Esophagus muscularis mucosa (tissue), 4 donors: ENCODE data around the gene ACD. TPM values are rescaled to one million over a fixed set of nuclear protein-coding genes. Genes with fewer than 3 reads are reported as not detected.
A peak's percentile ranks its signal among the peaks of the same experiment; 100 is the strongest.

Experiments used
- DNase-seq: peaks from one replicate; pipeline ENCODE4 v3.0.0-alpha.2; 2017; ENCODE audit errors: extremely low spot score
- H3K27ac ChIP-seq, 4 donors: fragments of 200-600 bp; sonication (generic); replicated peaks in 1 of 4; 1 replicate in 3 of 4; 2 replicates in 1 of 4; pipeline ENCODE4 v1.5.1; 2016 to 2019; ENCODE audit warnings: mild to moderate bottlenecking in 1 of 4
- H3K27me3 ChIP-seq, 4 donors: fragments of 200-600 bp; sonication (generic); one replicate each; pipeline versions ENCODE4 v1.5.1 to v1.6.0; 2016 to 2019
- H3K36me3 ChIP-seq, 4 donors: fragments of 200-600 bp; sonication (generic); one replicate each; pipeline ENCODE4 v1.5.1; 2016 to 2019
- H3K4me1 ChIP-seq, 4 donors: fragments of 200-600 bp; sonication (generic); one replicate each; pipeline ENCODE4 v1.5.1; 2016 to 2019
- H3K4me3 ChIP-seq, 4 donors: fragments of 200-600 bp; sonication (generic); 1 replicate in 2 of 4; 2 replicates in 2 of 4; pipeline ENCODE4 v1.5.1; 2016 to 2019; ENCODE audit warnings: mild to moderate bottlenecking in 4 of 4, moderate library complexity in 1 of 4
- H3K9me3 ChIP-seq, 4 donors: fragments of 200-600 bp; sonication (generic); 1 replicate in 3 of 4; 2 replicates in 1 of 4; pipeline ENCODE4 v1.5.1; 2016 to 2019
- EP300 ChIP-seq: sonication (generic); formaldehyde crosslinking; IDR thresholded peaks from one replicate; pipeline ENCODE4 v1.6.1; 2017; ENCODE audit warnings: antibody characterized with exemption
- POLR2A ChIP-seq: fragments of 450-650 bp; IDR thresholded peaks from one replicate; pipeline ENCODE4 v1.6.1; 2017; ENCODE audit warnings: antibody characterized with exemption, moderate library complexity, mild to moderate bottlenecking, low read depth
- POLR2AphosphoS5 ChIP-seq, 2 donors: sonication (generic); formaldehyde crosslinking; IDR thresholded peaks; one replicate each; pipeline ENCODE4 v1.6.1; 2017; ENCODE audit warnings: antibody characterized with exemption in 2 of 2
- WGBS: methylation state at CpG from one replicate; pipeline ENCODE4 v1.1.5; 2018; 5-methylcytosine and 5-hydroxymethylcytosine counted together
- intact Hi-C: fragments of 100-400 bp; cut with DNase I; formaldehyde crosslinking; loops from one replicate; pipeline ENCODE4 v1.15.1; 2023
- total RNA-seq, 4 donors: library from RNA; depleted of rRNA; stranded (reverse); fragments of >200 nt; gene quantifications; one replicate each; pipeline versions ENCODE4 v1.1.0 to v1.2.1, GENCODE V29; 2016
- TF ChIP-seq, protein P1 (sequence below), 3 experiments: fragments of 200-600 bp in 2 of 3; fragments of 450-650 bp in 1 of 3; sonication (generic) in 2 of 3; IDR thresholded peaks; one replicate each; pipeline ENCODE4 v1.5.1; 2017 to 2019; ENCODE audit warnings: antibody characterized with exemption in 3 of 3, mild to moderate bottlenecking in 2 of 3, moderate library complexity in 1 of 3

Gene ACD
- total RNA-seq, 4 donors from 2014 or later = 22.0 to 31.6 (median 29.3) TPM

DNA sequence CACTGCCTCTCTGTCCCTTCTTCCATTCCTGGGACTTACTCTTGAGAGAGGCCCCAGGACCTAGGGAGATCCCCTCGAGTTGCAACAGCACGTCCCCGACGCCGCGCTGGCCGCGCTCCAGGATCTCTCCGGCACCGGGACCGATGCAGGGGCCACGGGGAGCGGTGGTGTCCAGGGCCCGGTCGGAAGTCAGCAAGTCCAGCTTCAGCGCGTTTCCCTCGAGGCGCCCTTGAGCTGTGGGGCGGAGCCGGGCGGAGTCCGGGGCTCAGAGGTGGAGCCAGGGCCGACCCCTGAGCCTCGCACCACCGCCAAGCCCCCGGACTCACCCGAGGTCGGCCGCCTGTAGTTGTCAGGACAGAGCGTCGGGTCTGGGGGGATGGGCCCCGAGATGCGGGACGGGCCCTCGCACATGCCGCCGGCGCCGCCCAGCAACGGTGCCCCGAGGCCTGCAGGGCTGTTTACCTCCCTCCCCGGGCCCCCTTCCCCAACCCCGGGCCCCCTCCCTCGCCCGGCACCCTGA, 6.0 kb upstream of the ACD start:
- 1% methylated on average over 14 of the region's 46 CpGs for WGBS
- Histone ChIP-seq H3K36me3 (peaks cover 0 to 29% (median 14%) of the 10 kb centered on the region in 4 donors), H3K4me3 (peak overlapping the region; percentile 67 to 91 (median 81)), H3K27ac (peak overlapping the region; percentile 88 to 95 (median 93)), H3K9me3 (no peaks in the 10 kb centered on the region), H3K27me3 (no peaks in the 10 kb centered on the region), H3K4me1 (peaks cover 30 to 51% (median 43%) of the 10 kb centered on the region in 4 donors)
- TF ChIP-seq POLR2A (no peak), EP300 (no peak)
- no peak for DNase-seq
- intact Hi-C loops = no loop called here

GRCh38 chr16:67665598-67665997, 5.5 kb upstream of the ACD start:
- Histone ChIP-seq H3K27ac (peak overlapping the region in 2 of 4 donors; percentile 88 to 92), H3K4me1 (peaks cover 31 to 54% (median 45%) of the 10 kb centered on the region in 4 donors), H3K27me3 (no peaks in the 10 kb centered on the region), H3K36me3 (peaks cover 0 to 29% (median 14%) of the 10 kb centered on the region in 4 donors), H3K4me3 (peak overlapping the region; percentile 67 to 91 (median 81)), H3K9me3 (no peaks in the 10 kb centered on the region)
- intact Hi-C loops = loop anchor here (2.0 kb wide), 1 partner anchor 103 kb away; the partner anchor contains the start of gene CTCF
- DNase-seq = no peak
- 78% methylated on average over 5 of the region's 5 CpGs for WGBS
- TF ChIP-seq, protein P1, sequence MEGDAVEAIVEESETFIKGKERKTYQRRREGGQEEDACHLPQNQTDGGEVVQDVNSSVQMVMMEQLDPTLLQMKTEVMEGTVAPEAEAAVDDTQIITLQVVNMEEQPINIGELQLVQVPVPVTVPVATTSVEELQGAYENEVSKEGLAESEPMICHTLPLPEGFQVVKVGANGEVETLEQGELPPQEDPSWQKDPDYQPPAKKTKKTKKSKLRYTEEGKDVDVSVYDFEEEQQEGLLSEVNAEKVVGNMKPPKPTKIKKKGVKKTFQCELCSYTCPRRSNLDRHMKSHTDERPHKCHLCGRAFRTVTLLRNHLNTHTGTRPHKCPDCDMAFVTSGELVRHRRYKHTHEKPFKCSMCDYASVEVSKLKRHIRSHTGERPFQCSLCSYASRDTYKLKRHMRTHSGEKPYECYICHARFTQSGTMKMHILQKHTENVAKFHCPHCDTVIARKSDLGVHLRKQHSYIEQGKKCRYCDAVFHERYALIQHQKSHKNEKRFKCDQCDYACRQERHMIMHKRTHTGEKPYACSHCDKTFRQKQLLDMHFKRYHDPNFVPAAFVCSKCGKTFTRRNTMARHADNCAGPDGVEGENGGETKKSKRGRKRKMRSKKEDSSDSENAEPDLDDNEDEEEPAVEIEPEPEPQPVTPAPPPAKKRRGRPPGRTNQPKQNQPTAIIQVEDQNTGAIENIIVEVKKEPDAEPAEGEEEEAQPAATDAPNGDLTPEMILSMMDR (IDR thresholded peaks at IDR 0.05) = no peak
- TF ChIP-seq POLR2A (no peak), POLR2AphosphoS5 (IDR thresholded peaks at IDR 0.05) (no peak), EP300 (no peak)

- Histone ChIP-seq H3K4me3 (no peak overlapping the region), H3K27ac (no peak overlapping the region), H3K27me3 (no peaks in the 10 kb centered on the region), H3K9me3 (no peaks in the 10 kb centered on the region), H3K36me3 (peaks cover 0 to 29% (median 14%) of the 10 kb centered on the region in 4 donors), H3K4me1 (peaks cover 31 to 54% (median 45%) of the 10 kb centered on the region in 4 donors)
- DNase-seq = no peak
- TF ChIP-seq, protein P1 (IDR thresholded peaks at IDR 0.05) = no peak
- no peak for TF ChIP-seq EP300
- no peak for TF ChIP-seq POLR2A
- no peak for TF ChIP-seq POLR2AphosphoS5 (IDR thresholded peaks at IDR 0.05)
- 98% methylated on average over 6 of the region's 7 CpGs for WGBS
- intact Hi-C loops = loop anchor here (2.0 to 5.0 kb wide), 2 partner anchors 102 to 142 kb away; partner anchors contain the start of genes CTCF, RANBP10 and TSNAXIP1
These were observed 4.8 kb upstream of the ACD start for GRCh38 chr16:67664871-67665270.

DNA sequence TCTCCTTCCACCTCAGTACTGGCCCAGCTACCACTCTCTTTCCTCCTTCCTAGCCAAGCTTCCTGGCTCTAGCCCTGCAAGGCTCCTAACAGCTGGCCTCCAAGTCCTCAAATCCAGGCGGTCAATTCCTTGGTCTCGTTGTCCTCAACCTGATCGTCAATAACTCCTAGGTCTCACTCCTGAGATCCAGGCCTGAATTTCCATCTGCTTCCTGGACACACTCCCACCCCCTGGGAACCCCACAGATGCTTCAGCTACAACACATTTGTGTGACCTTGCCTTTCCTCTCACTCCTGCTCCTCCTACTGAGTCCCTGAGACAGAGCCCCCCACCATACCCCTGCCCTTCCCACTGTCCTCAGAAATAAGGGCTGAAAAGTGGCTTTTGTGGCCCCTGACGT, 4.2 kb upstream of the ACD start:
- 78% methylated on average over 4 of the region's 4 CpGs for WGBS
- Histone ChIP-seq H3K36me3 (peaks cover 0 to 29% (median 14%) of the 10 kb centered on the region in 4 donors), H3K9me3 (no peaks in the 10 kb centered on the region), H3K27me3 (no peaks in the 10 kb centered on the region), H3K27ac (no peak overlapping the region), H3K4me1 (peaks cover 35 to 60% (median 49%) of the 10 kb centered on the region in 4 donors), H3K4me3 (no peak overlapping the region)
- intact Hi-C loops = loop anchor here (2.0 to 5.0 kb wide), 2 partner anchors 101 to 143 kb away; partner anchors contain the start of genes CTCF, RANBP10 and TSNAXIP1
- DNase-seq = no peak
- TF ChIP-seq EP300 = no peak
- TF ChIP-seq, protein P1 (IDR thresholded peaks at IDR 0.05) = no peak
- TF ChIP-seq POLR2AphosphoS5 (IDR thresholded peaks at IDR 0.05) = no peak
- TF ChIP-seq POLR2A = no peak

DNA sequence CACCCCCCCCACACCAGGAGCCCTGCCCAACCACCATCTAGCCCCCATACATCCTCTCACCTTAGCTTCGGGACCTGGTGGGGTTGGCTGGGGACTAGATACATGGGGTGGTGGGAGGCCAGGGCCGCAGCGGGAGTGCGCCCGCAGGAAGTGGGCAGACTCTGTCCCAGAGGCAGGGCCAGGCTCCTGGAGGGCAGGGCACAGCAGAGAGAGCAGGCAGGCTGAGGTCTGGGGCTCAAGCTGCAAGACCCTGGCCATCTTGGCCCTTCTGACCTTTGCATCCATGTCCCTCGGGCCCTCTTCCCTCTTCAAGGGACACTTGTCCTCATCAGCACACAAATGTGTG, 3.8 kb upstream of the ACD start:
- peaks cover 39 to 64% (median 53%) of the 10 kb centered on the region in 4 donors for H3K4me1 ChIP-seq
- no peak overlapping the region for H3K27ac ChIP-seq
- intact Hi-C loops = loop anchor here (2.0 to 5.0 kb wide), 2 partner anchors 101 to 143 kb away; partner anchors contain the start of genes CTCF, RANBP10 and TSNAXIP1
- DNase-seq = no peak
- H3K27me3 ChIP-seq = no peaks in the 10 kb centered on the region
- no peak for TF ChIP-seq POLR2AphosphoS5 (IDR thresholded peaks at IDR 0.05)
- no peak for TF ChIP-seq EP300
- TF ChIP-seq, protein P1 (IDR thresholded peaks at IDR 0.05) = no peak
- no peak for TF ChIP-seq POLR2A
- H3K36me3 ChIP-seq = peaks cover 0 to 29% (median 14%) of the 10 kb centered on the region in 4 donors
- H3K4me3 ChIP-seq = no peak overlapping the region
- no peaks in the 10 kb centered on the region for H3K9me3 ChIP-seq
- WGBS = 78% methylated on average over 1 of the region's 6 CpGs
